HCT116 (cell line): Measurements from ENCODE around the gene ZFP14.

Experiments used
- CEBPB ChIP-seq: IDR thresholded peaks from 2 replicates; pipeline ENCODE4 v1.6.1; 2012; ENCODE audit warnings: low read depth
- CTCF ChIP-seq, 3 experiments: fragments of 200-600 bp in 1 of 3; sonication (generic) in 1 of 3; IDR thresholded peaks in 2 of 3; conservative IDR thresholded peaks in 1 of 3; 2 replicates each; pipeline ENCODE4 v1.5.1; 2012 to 2017; ENCODE audit warnings: low read depth in 2 of 3, low read length in 2 of 3, antibody characterized with exemption in 1 of 3, borderline replicate concordance in 1 of 3, control low read depth in 1 of 3, mild to moderate bottlenecking in 1 of 3, mixed read lengths in 1 of 3, mixed run types in 1 of 3, moderate library complexity in 1 of 3; ENCODE audit not compliant: insufficient read depth in 1 of 3
- EGR1 ChIP-seq: IDR thresholded peaks from 2 replicates; pipeline ENCODE4 v1.6.1; 2012; ENCODE audit warnings: low read depth
- EZH2 ChIP-seq: fragments of 200-600 bp; sonication (generic); IDR thresholded peaks from 2 replicates; pipeline ENCODE4 v1.6.1; 2017; ENCODE audit warnings: antibody characterized with exemption, mixed run types
- EZH2phosphoT487 ChIP-seq: fragments of 200-600 bp; IDR thresholded peaks from 2 replicates; pipeline ENCODE4 v1.6.1; 2018; ENCODE audit warnings: antibody characterized with exemption, borderline replicate concordance
- POLR2A ChIP-seq: IDR thresholded peaks from 2 replicates; pipeline ENCODE4 v1.7.0; 2011; ENCODE audit warnings: borderline replicate concordance; ENCODE audit not compliant: insufficient read depth, insufficient read length; ENCODE audit errors: extremely low read depth
- POLR2AphosphoS5 ChIP-seq: IDR thresholded peaks from 2 replicates; pipeline ENCODE4 v1.6.1; 2011; ENCODE audit warnings: mild to moderate bottlenecking, low read depth, low read length, moderate library complexity
- RAD21 ChIP-seq: IDR thresholded peaks from 2 replicates; pipeline ENCODE4 v1.6.1; 2012; ENCODE audit warnings: low read depth, mild to moderate bottlenecking
- REST ChIP-seq: IDR thresholded peaks from 2 replicates; pipeline ENCODE4 v1.6.1; 2012; ENCODE audit warnings: low read depth
- SRF ChIP-seq: IDR thresholded peaks from 2 replicates; pipeline ENCODE4 v1.6.1; 2012; ENCODE audit warnings: low read depth
- ZNF274 ChIP-seq: fragments of 200-500 bp; sonication (Bioruptor generic); IDR thresholded peaks from 2 replicates; pipeline ENCODE4 v1.6.1; 2014; ENCODE audit warnings: mild to moderate bottlenecking, low read depth, low read length, inconsistent platforms

GRCh38 chr19:36371886-36372285 is 7.1 kb downstream of the ZFP14 start:
- no peak for TF ChIP-seq POLR2AphosphoS5
- no peak for TF ChIP-seq POLR2A
- TF ChIP-seq REST = no peak
- no peak for TF ChIP-seq EZH2phosphoT487
- no peak for TF ChIP-seq CTCF (IDR thresholded peaks at IDR 0.05 in 2 of 3, conservative IDR thresholded peaks at IDR 0.05 in 1 of 3; ENCODE audit: borderline replicate concordance in 1 of 3, insufficient read depth in 1 of 3, low read depth in 2 of 3, low read length in 2 of 3)
- no peak for TF ChIP-seq SRF
- TF ChIP-seq EGR1 = no peak
- no peak for TF ChIP-seq RAD21
- TF ChIP-seq ZNF274 = no peak
- no peak for TF ChIP-seq EZH2
- no peak for TF ChIP-seq CEBPB
